Measurements from ENCODE around the gene CLASRP.

DNA sequence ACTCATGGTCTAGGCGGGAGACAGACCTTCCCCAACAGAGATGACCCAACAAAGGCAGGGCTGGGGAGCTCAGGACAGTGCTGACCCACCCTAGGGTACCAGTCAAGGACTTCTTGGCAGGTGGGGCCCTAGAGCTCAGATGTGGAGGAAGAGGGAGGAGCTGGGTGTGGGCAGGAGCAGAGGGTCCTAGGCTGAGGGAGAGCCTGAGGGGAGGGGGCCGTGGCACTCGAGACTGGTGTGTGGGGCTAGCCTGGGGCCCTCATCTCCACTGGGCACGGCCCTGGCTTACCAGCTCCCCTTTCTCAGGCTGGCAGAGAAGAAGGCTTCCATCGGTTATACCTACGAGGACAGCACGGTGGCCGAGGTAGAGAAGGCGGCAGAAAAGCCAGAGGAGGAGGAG, 18.6 kb downstream of the CLASRP start:
- TF ChIP-seq CTCF (IDR thresholded peaks at IDR 0.05) (no peak), POLR2A (IDR thresholded peaks at IDR 0.05) (no peak)
